NK-92 treated with Interleukin-12 subunit alpha and Interleukin-12 subunit beta, amount 100 ng/mL, for 24 hours (cell line): ENCODE measurements around the gene RPL21.
"Not testable (repeated sequence)": the region's sequence is repeated elsewhere in the genome, so short reads cannot be mapped to it uniquely, and the experiment has no call there.

ENCODE experiments used
- DNase-seq: peaks from one replicate; lab custom pipeline; 2025; lab: John Stamatoyannopoulos, UW

Gene RPL21

DNA sequence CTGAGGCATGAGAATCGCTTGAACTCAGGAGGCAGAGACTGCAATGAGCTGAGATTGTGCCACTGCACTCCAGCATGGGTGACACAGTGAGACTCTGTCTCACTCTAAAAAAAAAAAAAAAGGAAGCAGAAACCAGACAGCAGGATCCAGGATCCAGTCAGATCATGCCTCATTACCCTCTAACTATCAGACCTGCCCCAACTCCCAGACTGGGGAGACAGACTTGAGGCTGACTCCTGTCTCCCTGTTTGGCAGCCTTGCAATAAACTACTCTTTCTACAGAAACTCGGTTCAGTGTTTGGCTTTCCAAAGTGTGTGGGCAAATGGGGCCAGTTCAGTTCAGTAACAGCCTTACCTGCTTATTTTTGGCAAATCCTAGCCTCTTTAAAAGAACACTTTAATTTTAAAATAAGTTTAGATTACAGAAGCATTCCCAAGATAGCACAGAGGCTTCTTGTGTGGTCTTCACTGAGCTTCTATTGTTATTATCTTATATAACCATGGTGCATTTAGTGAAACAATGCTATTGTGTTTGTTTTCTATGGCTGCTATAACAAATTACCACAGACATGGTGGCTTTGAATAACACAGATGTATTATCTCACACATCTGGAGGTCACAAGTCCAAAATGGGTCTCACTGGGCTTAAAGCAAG is 37.8 kb downstream of the RPL21 start:
- DNase-seq = no peak

DNA sequence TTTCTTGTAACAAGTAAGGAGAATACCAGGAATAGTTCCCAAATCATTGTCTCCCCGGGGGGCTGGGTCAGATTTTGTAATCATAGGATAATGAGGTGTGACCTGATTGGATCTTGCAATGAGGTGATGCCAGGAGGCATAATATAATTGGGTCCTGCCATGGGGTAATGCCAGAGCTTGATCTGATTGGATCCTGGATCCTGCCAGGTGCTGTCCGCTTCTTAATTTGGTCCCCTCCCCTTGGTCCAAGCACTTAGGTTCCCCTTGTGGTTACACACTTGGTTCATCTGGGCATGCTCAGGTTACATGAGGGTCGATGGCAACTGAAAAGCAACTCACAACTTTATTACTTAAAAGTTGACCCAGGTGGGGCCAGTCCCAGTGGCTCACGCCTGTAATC is 39.4 kb downstream of the RPL21 start:
- DNase-seq = no peak

DNA sequence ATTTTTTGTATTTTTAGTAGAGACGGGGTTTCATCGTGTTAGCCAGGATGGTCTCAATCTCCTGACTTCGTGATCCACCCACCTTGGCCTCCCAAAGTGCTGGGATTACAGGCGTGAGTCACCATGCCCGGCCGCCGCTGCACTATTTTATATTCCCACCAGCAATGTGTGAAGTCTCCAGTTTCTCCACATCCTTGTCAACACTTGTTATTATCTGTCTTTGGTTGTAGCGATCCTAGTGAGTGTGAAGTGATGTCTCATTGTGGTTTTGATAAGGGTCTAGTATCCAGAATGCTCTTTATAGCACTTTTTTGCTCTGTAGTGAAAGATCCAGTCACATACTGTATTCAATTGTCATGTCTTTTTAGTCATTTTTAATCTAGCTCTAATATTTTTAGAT is 40.6 kb downstream of the RPL21 start:
- DNase-seq = not testable (repeated sequence)

DNA sequence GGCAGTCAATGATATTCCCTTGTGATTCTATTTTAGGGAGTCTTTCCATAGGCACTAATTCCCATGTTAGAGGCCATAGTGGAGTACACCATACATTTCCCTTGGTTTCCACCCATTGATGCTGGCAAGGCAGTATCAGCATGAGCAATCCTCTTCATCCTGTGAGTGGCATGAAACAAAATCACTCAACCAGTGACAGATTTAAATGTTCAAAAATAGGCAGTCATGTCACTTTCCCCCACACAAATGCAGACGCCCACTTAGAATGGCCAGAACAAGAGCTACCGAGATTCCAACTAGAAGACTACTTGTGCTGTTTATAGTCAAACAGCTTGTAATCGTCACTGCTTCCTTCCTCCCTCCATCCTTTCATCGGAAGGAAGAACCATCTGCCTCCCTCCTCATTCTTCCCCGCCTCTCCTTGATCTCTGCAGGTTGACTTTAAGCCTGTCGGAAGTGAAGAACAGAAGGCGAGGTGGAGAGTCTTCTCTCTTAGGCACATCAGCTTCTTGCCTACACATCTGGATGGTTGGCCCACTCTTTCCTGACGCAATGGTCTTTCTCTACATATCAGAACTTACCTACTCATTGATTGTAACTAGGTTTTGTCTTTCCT is 41.8 kb downstream of the RPL21 start:
- no peak for DNase-seq

DNA sequence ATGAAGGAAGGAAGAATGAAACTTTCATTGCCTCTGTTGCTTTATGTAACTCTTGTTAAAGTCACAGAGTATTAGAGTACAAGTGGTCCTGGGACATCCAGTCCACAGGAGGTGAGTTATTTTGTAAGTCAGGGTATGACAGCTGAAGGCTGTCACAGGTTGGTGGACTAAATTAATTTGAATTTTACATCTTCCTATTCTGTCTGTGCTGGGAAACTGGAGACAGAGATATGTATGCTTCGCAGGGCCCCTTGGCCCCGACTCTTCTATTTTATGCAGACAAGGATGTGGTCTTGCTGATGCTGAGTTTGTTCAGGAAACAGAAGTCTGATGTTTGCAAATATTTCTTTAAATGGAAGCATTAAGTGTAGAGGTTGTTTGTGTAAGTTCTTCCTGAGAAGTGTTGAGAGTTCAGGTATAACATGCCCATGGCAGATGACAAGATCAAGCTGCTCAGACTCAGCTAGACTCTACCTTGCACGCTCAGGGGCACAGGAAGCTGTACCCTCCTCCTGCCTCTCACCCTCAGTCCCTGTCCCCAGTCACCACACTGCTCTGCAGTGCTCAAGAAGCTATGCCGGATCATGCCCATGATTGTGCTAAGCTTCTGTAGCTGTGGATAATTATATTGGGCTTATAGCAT is 42.6 kb downstream of the RPL21 start:
- DNase-seq = no peak

DNA sequence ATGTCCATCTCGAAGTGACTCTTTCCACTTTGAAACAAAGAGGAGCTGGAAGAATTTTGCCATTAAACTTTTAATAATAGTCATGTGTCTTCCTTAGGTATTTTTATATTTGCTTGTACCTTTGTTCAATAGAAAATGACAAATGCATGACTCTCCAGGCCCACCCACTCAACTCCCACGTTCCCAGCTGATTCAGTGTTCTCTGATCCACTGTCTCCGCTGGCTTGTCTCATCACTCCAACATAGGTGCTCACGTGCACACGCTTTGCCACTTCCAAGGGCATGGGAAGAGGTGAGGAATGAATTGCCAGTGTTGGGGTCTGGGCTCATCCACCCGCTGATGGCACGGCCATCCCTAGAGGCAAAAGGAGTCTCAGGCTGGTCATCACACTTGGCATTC is 43.7 kb downstream of the RPL21 start:
- DNase-seq = no peak

DNA sequence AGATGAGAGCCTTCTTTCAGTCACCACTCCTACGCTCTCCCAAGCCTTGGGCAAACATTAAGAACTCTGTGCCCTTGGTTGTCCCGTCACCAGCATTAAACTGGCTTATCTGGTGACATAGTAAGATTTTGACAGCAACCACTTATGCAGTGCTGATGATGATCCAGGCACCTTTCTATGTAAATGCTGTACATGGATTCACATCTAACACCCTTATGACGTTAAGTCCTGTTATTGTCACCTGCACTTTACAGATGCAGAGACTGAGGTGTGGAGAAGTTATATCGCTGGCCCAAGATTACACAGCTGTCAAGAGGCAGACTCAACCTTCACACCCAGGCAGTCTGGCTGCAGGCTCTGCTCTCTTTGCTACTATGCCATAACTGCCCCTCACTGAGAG is 44.3 kb downstream of the RPL21 start:
- DNase-seq = no peak

DNA sequence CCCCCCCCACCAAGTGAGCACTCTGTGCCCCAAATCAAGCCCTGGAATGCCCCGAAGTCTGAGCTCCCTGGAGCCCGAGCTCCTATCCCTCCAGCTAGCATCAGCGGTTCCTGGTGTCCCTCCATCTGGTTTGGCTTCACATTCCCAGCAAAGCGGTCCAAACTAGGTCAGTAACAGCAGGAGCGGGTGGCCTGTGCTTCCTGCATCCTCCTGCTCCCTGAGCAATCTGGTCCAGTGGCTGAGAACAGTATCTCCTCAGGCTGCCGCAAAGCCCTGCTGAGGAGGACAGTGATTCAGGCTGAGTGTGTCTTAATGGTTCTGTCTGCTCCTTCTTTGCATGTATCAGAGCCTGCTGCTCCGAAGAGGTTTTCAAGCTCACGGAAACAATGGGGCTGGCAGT is 45.1 kb downstream of the RPL21 start:
- DNase-seq = no peak

DNA sequence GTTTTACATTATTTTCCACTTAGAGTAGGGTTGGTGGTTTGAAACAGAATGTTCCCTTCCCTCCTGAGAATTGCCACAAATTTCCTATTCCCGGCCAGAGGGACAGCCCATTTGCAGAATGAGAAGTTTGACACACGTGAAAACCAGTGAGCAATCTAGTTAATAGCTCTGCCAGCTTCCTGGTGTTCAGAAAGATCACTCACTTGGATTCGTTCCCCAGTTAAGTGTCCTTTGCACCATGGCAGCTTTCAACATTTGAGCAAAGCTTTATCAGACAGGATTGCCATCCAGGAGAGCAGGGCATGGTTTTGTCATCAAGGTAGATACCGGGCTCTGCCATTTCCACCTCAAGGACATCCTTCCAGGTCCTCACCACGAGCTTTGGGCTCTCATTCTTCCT is 47.5 kb downstream of the RPL21 start:
- DNase-seq = no peak

DNA sequence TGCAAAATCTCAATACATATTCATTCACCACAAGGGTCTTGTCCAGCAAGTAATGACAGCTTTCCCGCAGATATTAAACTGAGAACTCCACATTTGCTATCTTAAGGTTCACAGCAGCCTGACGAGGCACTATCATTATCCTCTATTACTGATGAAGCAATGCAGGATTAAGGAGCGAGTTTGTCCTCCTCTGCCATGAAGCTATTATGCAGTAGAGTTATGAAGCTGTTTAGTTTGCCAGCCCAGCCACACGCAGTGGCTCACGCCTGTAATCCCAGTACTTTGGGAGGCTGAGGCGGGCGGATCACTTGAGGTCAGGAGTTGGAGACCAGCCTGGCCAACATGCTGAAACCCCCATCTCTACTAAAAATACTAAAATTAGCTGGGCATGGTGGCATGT is 49.0 kb downstream of the RPL21 start:
- not testable (repeated sequence) for DNase-seq

DNA sequence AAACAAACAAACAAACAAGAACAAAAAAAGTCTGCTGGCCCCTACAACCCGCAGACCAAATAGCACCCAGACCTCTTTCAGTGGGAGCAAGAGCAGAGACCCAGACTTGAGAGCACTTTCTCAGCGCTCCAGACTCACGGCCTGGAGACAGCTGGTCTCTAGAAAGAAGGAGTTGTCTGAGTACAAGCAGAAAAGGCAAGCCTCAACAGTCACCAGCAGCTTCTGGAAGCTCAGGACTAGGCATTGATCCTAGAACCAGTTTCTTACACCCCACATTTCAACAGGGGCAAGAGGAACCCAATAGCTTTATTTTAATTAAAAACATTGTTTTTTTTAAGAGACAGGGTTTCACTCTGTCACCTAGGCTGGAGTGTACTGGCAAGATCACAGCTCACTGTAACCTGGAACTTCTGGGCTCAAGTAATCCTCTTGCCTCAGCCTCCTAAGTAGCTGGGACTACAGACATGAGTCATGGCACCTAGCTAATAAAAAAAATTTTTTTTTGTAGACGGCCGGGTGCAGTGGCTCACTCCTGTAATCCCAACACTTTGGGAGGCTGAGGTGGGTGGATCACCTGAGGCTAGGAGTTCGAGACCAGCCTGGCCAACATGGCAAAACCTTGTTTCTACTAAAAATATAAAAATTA is 49.7 kb downstream of the RPL21 start:
- no peak for DNase-seq

DNA sequence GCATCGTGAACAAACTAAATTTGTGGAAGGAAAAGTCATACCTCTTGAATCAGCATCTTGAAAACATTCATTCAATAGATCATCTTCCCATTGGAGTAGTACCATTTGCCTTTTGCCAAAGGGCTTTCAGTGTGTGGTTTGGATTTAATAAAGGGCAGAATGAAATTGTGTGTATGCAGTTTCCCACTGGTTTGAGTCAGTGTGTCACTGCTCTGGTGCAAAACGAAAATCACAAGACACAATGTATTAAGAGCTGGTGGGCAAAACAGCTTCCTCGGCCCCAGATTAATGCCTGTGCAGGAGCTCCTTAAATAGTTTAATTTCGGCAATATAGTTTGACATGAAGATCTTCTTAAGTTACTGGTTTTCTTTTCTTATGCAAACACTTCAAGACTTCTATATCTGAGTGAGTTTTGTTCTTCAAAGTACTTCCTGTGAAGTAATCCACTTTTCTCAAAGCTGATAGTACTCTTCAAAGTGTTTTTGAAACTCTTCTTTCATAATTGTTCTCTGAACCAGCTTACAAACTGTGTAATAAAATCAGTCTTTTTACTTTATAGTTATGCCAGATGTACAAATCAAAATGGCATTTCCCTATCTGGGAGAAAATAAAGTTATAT is 51.4 kb downstream of the RPL21 start:
- no peak for DNase-seq

DNA sequence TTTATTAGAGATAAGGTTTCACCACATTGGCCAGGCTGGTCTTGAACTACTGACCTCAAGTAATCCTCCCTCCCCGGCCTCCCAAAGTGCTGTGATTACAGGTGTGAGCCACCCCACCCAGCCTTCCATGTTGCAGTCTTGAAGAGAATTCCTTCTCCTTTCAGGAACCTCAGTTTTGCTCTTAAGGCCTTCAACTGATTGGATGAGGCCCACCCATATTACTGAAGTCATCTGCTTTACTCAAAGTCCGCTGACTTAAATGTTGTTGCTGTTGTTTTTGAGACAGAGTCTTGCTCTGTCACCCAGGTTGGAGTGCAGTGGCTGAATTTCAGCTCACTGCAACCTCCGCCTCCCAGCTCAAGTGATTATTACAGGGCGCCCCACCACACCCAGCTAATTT is 52.7 kb downstream of the RPL21 start:
- DNase-seq = no peak

DNA sequence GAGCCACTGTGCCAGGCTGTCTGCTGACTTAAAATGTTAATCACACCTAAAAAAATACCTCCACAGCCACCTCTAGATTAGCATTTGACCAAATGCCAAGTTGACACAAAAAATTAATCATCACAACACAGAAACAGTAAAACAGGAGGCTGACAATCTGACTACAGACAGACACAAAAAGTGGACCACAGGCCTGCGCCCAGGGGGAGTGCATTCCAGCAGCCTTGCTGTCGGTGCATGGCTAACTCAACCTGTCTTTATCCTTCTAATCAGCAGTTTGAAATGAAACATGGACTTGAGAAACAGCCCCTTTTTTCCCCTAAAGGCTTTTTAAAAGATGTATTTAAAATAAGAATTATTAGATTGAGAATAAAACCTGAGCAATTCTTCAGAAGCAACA is 53.3 kb downstream of the RPL21 start:
- no peak for DNase-seq
